HG03025 (cell line): ENCODE measurements around the gene HSPA14.
"Not testable (repeated sequence)": the region's sequence is repeated elsewhere in the genome, so short reads cannot be mapped to it uniquely, and the experiment has no call there.

Source experiments
- ATAC-seq: cut with Tn5 transposase; IDR thresholded peaks from one replicate; pipeline ENCODE4 v1.9.1; 2021; ENCODE audit warnings: mild to moderate bottlenecking, moderate library complexity; ENCODE audit not compliant: unreplicated experiment, low FRiP score

The HSPA14 gene

GRCh38 chr10:14836208-14836607 is 1.9 kb upstream of the HSPA14 start:
- no peak for ATAC-seq

GRCh38 chr10:14837003-14837756 is 926 bp upstream of the HSPA14 start:
- no peak for ATAC-seq

- ATAC-seq: no peak
These were observed 637 bp downstream of the HSPA14 start for GRCh38 chr10:14838582-14839304.

DNA sequence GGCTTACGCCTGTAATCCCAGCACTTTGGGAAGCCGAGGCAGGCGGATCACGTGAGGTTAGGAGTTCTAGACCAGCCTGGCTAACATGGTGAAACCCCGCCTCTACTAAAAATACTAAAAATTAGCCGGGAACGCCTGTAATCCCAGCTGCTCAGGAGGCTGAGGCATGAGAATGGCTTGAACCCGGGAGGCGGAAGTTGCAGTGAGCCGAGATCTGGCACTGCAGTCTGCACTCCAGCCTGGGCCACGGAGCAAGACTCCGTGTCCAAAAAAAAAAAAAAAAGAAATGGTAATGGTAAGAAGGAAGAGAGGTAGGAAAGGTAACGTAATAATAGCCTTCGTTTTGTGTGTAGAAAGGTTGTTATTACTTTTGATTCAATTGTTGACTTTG is 1.2 kb downstream of the HSPA14 start:
- ATAC-seq: no peak

GRCh38 chr10:14840178-14840577 is 2.1 kb downstream of the HSPA14 start:
- no peak for ATAC-seq

DNA sequence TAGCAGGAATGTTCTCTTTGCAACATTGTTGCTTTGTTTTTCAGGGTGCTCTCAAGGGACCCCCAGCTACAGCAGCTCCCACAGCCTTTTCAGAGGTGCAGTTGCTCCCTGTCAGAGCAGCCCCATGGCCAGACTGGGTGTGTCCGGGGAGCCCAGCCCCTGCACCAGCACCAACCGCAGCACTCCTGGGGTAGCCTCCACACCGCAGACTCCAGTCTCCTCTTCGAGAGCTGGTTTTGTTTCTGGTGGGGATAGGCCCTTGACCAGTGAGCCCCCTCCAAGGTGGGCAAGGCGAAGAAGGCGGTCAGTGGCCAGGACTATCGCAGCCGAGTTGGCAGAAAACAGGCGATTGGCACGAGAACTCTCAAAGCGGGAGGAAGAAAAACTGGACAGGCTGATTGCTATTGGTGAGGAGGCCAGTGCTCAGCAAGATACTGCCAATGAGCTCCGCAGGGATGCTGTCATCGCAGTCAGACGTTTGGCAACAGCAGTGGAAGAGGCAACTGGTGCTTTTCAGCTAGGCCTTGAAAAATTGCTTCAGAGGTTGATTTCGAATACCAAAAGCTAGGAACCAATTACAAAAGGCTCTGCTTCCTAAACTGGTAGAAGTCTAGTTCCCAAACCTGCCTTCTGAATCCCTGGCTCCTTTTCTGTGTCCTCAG is 5.4 kb downstream of the HSPA14 start:
- no peak for ATAC-seq

- no peak for ATAC-seq
These were observed 6.8 kb downstream of the HSPA14 start for GRCh38 chr10:14844948-14845347.

GRCh38 chr10:14852236-14852635 is 14.1 kb downstream of the HSPA14 start:
- no peak for ATAC-seq

GRCh38 chr10:14855453-14855852 is 17.3 kb downstream of the HSPA14 start:
- ATAC-seq: no peak

- no peak for ATAC-seq
These were observed 20.3 kb downstream of the HSPA14 start for GRCh38 chr10:14858338-14858960.

GRCh38 chr10:14859043-14859442 is 20.9 kb downstream of the HSPA14 start:
- ATAC-seq: no peak

DNA sequence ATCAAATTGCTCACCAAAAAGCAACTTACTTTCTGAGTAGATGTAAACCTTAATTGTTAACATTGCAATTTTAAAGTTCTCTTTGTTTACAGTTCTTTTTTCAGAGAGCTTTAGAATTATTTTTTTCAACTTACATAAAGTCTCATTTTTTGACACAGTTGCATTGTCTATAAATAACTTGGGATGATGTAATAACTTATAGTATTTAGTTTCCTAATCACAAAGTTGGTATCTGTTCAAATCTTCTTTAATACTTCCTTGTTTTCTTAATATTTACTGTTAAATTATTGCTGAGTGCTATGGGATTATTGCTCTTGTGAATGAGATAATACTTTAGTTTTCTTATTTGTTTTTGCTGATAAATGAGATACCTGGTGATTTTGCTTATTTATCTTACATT is 21.7 kb downstream of the HSPA14 start:
- no peak for ATAC-seq

- no peak for ATAC-seq
These were observed 22.7 kb downstream of the HSPA14 start for GRCh38 chr10:14860791-14861190.

- ATAC-seq: not testable (repeated sequence)
These were observed 26.4 kb downstream of the HSPA14 start for GRCh38 chr10:14864466-14864865.

DNA sequence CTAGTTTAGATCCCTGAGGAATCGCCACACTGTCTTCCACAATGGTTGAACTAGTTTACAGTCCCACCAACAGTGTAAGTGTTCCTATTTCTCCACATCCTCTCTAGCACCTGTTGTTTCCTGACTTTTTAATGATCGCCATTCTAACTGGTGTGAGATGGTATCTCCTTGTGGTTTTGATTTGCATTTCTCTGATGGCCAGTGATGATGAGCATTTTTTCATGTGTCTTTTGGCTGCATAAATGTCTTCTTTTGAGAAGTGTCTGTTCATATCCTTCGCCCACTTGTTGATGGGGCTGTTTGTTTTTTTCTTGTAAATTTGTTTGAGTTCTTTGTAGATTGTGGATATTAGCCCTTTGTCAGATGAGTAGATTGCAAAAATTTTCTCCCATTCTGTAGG is 26.8 kb downstream of the HSPA14 start:
- not testable (repeated sequence) for ATAC-seq

DNA sequence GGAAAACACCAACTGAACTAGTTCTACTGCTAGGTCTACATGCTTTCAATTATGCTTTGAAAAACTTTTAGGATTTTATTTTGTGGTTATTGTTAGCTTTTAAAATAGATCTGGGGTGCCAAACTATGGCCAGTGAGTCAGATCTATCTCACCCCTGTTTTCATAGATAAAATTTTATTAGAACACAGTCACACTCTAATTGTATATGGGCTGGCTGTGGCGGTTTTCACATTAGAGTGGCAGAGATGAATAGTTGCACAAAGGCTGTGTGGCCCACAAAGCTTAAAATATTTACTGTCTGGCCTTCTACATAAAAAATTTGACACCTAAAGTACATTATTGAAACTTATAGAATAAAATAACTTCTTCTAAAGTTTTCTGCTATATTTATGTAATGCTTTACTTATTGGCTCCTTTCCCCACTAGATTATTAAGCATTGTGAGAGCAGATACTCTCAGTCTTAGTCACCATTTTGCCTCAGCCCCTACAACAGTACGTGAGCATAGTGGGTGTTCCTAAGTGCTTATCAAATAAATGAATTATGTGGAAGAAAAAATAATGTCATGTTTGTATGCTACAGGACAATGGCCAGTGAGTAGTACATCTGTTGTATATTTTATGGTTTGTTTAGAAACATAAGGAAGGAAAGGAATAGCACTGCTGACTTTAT is 35.1 kb downstream of the HSPA14 start:
- ATAC-seq: no peak

- no peak for ATAC-seq
These were observed 37.8 kb downstream of the HSPA14 start for GRCh38 chr10:14875941-14876340.

DNA sequence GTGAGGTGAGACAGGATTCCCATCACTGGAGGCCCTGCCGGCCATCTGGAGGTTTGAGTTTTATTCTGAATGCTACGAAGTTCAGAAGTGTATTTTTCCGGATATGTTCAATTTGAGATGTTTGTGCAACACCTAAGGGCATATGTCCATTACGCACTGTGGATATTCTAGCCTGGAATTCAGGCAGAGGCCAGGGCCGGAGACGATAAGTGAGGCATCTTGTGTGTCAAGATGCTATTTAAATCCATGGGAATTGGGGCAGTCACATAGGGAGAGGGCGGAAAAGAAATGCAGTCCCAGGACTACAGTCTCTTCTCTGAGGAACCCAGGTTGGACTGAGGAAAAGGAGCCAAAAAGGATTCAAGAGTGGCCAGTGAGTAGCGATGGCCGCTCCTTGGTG is 38.7 kb downstream of the HSPA14 start:
- no peak for ATAC-seq

DNA sequence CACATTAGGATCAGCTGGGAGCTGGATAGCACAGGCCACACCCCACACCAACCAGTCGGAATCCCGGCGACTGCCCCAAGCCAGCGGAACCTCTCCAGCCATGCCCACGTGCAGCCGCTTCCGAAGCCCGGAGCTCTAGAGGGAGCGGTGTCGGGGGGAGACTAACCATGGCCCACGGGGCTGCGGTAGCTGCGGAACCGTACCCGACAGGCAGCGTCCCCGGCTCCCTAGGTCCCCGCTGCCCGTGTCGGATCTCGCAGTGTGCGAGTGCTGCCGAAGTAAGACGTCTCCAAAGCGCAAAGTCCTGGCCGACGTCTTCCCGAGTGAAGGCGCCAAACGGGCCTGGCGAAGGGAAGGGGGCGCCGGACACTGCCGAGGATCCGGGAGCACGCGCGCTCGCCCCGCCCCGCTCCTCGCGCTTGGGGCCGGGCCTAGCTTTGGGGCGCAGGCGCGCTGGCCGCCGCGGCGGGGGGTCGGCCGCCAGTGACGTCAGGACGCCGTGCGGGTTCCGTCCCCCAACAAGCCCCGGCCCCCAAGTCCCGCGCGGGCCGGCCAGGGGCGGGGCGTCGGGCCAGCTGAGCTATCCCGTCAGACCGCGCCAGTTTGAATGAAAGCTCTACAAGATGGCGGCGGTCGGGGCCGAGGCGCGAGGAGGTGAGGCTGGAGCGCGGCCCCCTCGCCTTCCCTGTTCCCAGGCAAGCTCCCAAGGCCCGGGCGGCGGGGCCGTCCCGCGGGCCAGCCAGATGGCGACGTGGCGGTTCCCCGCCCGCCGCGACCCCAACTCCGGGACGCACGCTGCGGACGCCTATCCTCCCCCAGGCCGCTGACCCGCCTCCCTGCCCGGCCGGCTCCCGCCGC is 40.4 kb downstream of the HSPA14 start, which contains the start of gene SUV39H2:
SUV39H2 (plus strand) TSS at position 601 of the 858 bp plus-strand sequence; CDS start at position 624, 23 bp downstream.
- peak; percentile 85 for ATAC-seq
